Measurements from ENCODE around the gene SMARCC2. TPM values are rescaled to one million over a fixed set of nuclear protein-coding genes. Genes with fewer than 3 reads are reported as not detected.
A peak's percentile ranks its signal among the peaks of the same experiment; 100 is the strongest.

SMARCC2 gene
- total RNA-seq, 2 experiments from 2014 or later, result 68.3 to 137 TPM

DNA sequence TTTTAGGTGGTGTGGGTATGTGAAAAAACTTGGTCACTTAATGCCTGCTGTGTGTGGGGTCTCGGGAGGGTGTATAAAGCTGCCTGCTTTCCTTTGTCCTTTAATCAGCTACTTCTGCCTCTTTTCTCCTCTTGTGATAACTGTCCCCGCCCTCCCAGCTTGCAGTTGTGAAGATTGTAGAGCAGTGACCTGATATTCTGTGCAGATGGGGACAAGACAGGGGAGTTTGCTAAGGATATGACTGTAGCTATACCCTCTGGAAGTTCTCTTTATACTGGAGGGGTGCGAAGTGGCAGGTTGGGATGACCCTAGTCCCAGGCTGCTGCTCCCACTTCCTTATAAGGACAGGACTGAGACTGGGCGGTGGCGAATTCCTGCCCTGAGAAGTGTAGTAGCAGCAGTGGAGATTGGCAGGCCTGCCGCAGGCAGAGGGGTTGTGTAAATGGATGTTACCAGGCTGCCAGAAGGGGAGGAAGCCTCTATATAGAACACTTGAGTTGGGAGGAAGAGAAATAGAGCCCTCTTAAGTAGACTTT lies 30.3 kb downstream of the SMARCC2 start:
- peaks cover 61% of the 10 kb centered on the region for H3K36me3 ChIP-seq (ENCODE audit: insufficient read depth, low read length)
- BruUV-seq (replicated peaks), result TSS peak; percentile 71
- intact Hi-C loops (cut with micrococcal nuclease; ENCODE audit: unreplicated experiment), result loop anchor here (1.0 to 2.0 kb wide), 2 partner anchors 30 to 33 kb away; partner anchors contain the start of gene SMARCC2
- H3K4me3 ChIP-seq (ENCODE audit: low read depth, low read length, poor library complexity, severe bottlenecking), result peak overlapping the region; percentile 98
- H3K79me2 ChIP-seq (ENCODE audit: insufficient read depth, low read depth, low read length), result peaks cover 30% of the 10 kb centered on the region
- H3K9me3 ChIP-seq (ENCODE audit: low read length), result no peaks in the 10 kb centered on the region
- peak; percentile 51 for DNase-seq (ENCODE audit: low spot score)
- H2AFZ ChIP-seq (ENCODE audit: low read length), result no peak overlapping the region
- H3K9me2 ChIP-seq (ENCODE audit: insufficient read depth, low read length), result no peaks in the 10 kb centered on the region
- TF ChIP-seq, protein P1, sequence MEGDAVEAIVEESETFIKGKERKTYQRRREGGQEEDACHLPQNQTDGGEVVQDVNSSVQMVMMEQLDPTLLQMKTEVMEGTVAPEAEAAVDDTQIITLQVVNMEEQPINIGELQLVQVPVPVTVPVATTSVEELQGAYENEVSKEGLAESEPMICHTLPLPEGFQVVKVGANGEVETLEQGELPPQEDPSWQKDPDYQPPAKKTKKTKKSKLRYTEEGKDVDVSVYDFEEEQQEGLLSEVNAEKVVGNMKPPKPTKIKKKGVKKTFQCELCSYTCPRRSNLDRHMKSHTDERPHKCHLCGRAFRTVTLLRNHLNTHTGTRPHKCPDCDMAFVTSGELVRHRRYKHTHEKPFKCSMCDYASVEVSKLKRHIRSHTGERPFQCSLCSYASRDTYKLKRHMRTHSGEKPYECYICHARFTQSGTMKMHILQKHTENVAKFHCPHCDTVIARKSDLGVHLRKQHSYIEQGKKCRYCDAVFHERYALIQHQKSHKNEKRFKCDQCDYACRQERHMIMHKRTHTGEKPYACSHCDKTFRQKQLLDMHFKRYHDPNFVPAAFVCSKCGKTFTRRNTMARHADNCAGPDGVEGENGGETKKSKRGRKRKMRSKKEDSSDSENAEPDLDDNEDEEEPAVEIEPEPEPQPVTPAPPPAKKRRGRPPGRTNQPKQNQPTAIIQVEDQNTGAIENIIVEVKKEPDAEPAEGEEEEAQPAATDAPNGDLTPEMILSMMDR (conservative IDR thresholded peaks at IDR 0.05; ENCODE audit: low read length), result no peak
- TF ChIP-seq EZH2phosphoT487 (IDR thresholded peaks at IDR 0.05; ENCODE audit: borderline replicate concordance, low read depth, low read length), result no peak
- H4K20me1 ChIP-seq (ENCODE audit: insufficient read depth, low read length), result peaks cover 9% of the 10 kb centered on the region; the same call in 1 of the 2 replicates
- peak overlapping the region; percentile 98 for H3K4me2 ChIP-seq (ENCODE audit: low read length)
- H3K4me1 ChIP-seq (ENCODE audit: insufficient read depth, low read length, poor library complexity, severe bottlenecking), result peaks cover 38% of the 10 kb centered on the region
- POLR2A ChIA-PET, result interaction anchor here (0.6 to 1.7 kb wide), 8 partner anchors 17 to 534 kb away, joined by 3 to 9 read pairs (median 3); partner anchors contain the start of genes ESYT1, RNF41 and ZC3H10
- H3K27ac ChIP-seq (ENCODE audit: low read depth, low read length, poor library complexity, severe bottlenecking), result peak overlapping the region; percentile 68
- CTCF ChIA-PET (ENCODE audit: unreplicated experiment), result no interaction called here

DNA sequence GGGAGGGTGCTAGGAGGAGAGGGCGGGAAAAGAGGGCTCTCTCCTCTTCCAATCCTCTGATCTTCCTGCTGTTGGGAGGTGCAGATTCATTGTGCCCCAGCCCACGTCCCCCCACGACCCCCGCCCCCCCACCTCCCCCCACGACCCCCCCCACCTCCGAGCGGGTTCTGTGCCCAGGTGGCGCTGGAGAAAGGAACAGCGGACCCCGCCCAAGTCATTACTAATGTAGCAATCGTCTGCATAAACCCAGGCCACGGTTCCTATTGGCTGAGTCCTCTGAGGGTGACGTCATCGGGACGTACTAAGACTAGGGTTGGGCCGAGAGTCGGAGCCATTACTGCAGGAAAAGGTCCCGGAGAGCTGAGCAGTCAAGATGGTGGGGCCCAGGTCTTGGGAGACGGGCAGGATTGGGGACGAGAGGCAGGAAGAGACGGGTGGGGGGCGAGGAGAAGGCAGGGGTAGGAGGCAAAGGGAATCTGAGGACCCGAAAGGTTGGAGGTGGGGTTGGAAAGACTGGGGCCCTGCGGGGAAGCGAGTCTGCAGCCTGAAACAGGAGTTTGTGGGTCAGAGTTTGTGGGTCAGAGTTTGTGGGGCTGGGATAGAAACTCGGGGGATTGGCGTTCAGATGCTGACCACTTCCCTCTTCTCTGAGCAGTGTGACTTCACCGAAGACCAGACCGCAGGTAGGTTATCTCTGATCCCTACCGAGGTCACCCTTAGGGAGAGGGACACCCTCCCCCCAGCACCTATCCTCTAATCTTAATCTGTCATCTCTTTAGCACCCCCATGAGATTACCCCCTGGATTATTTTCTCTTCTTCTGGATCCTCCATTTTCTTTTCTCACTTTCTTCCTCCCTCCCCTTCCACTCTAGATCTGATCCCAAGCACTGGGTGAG lies 31.0 kb downstream of the SMARCC2 start, which contains the start of gene MYL6:
TSS of gene MYL6 (plus strand) at position 331 of the 897 bp plus-strand sequence. CDS start at position 374, 43 bp downstream.
- H3K79me2 ChIP-seq (ENCODE audit: insufficient read depth, low read depth, low read length), result peaks cover 30% of the 10 kb centered on the region
- BruUV-seq (replicated peaks), result no TSS peak
- peaks cover 45% of the 10 kb centered on the region for H3K4me1 ChIP-seq (ENCODE audit: insufficient read depth, low read length, poor library complexity, severe bottlenecking)
- H3K4me3 ChIP-seq (ENCODE audit: low read depth, low read length, poor library complexity, severe bottlenecking), result peak within 1 kb of the TSS; percentile 98
- no peaks in the 10 kb centered on the region for H3K9me2 ChIP-seq (ENCODE audit: insufficient read depth, low read length)
- peak within 1 kb of the TSS; percentile 98 for H3K4me2 ChIP-seq (ENCODE audit: low read length)
- ChIA-PET CTCF (ENCODE audit: unreplicated experiment) (no interaction called here), POLR2A (interaction anchor here (0.5 to 1.7 kb wide), 6 partner anchors 17 to 163 kb away, joined by 3 to 9 read pairs (median 4); partner anchors contain the start of genes ESYT1, RNF41 and ZC3H10)
- DNase-seq (ENCODE audit: low spot score), result peak; percentile 99
- intact Hi-C loops (cut with micrococcal nuclease; ENCODE audit: unreplicated experiment), result loop anchor here (1.0 to 2.0 kb wide), 2 partner anchors 31 to 32 kb away; partner anchors contain the start of gene SMARCC2
- peak within 1 kb of the TSS; percentile 61; the same call in 1 of the 2 replicates for H2AFZ ChIP-seq (ENCODE audit: low read length)
- H3K27ac ChIP-seq (ENCODE audit: low read depth, low read length, poor library complexity, severe bottlenecking), result peak within 1 kb of the TSS; percentile 82
- peaks cover 54% of the 10 kb centered on the region for H3K36me3 ChIP-seq (ENCODE audit: insufficient read depth, low read length)
- no peaks in the 10 kb centered on the region for H3K9me3 ChIP-seq (ENCODE audit: low read length)
- TF ChIP-seq, protein P1 (conservative IDR thresholded peaks at IDR 0.05; ENCODE audit: low read length), result 0 out of 2 replicates have a peak, but pooled peaks have one; percentile 3
- TF ChIP-seq EZH2phosphoT487 (IDR thresholded peaks at IDR 0.05; ENCODE audit: borderline replicate concordance, low read depth, low read length), result no peak
- H4K20me1 ChIP-seq (ENCODE audit: insufficient read depth, low read length), result peaks cover 9% of the 10 kb centered on the region; the same call in 1 of the 2 replicates
